ENCODE measurements around the gene PPP1R14C. TPM values are rescaled to one million over a fixed set of nuclear protein-coding genes. Genes with fewer than 3 reads are reported as not detected.

The PPP1R14C gene
- polyA plus RNA-seq, 1 donor from 2014 or later = 14.0 TPM

DNA sequence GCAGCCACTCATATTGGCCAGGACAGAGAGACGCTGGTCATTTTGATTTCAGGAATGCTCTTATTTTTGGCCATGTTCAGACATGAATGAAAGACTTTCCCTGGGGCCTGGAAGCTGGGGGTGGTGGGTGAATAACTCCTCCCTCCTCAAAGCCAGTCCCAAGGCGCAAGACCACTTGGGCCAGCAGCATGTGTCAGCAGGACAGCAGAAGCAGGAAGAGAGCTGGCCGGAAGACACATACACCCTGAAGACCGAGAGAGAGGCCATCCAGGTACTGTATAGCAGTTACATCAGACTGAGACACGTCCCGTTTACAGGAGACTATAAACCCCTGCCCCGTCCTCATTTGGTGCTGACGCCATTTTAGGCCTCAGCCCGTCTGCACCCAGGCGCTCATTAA, 44.7 kb upstream of the PPP1R14C start:
- Histone ChIP-seq H3F3A (ENCODE audit: insufficient read depth, low read length, poor library complexity, severe bottlenecking) (no peaks in the 10 kb centered on the region), H3K9ac (ENCODE audit: low read length) (no peak overlapping the region), H2AFZ (ENCODE audit: low read depth, low read length) (no peak overlapping the region), H3K27me3 (ENCODE audit: insufficient read depth, low read depth, low read length) (no peaks in the 10 kb centered on the region), H3K27ac (ENCODE audit: low read length) (no peak overlapping the region), H3K4me3 (ENCODE audit: low read length) (no peak overlapping the region), H3K9me3 (ENCODE audit: low read length) (no peaks in the 10 kb centered on the region), H3K36me3 (ENCODE audit: insufficient read depth, low read length) (no peaks in the 10 kb centered on the region), H3K9me2 (ENCODE audit: insufficient read depth, low read length) (no peaks in the 10 kb centered on the region), H3K79me2 (replicated peaks; ENCODE audit: insufficient read depth, low read length) (no peaks in the 10 kb centered on the region), H3K4me2 (ENCODE audit: low read length) (no peak overlapping the region), H4K20me1 (ENCODE audit: insufficient read depth) (no peaks in the 10 kb centered on the region)
- TF ChIP-seq RAD21 (conservative IDR thresholded peaks at IDR 0.05) (no peak), CTCF (IDR thresholded peaks at IDR 0.05; ENCODE audit: poor library complexity, severe bottlenecking) (no peak), SMC3 (conservative IDR thresholded peaks at IDR 0.05; ENCODE audit: poor library complexity) (no peak), MXI1 (conservative IDR thresholded peaks at IDR 0.05; ENCODE audit: poor library complexity, severe bottlenecking) (no peak), REST (IDR thresholded peaks at IDR 0.05; ENCODE audit: borderline replicate concordance) (no peak), TAF1 (IDR thresholded peaks at IDR 0.05; ENCODE audit: low read depth) (no peak), POLR2AphosphoS5 (IDR thresholded peaks at IDR 0.05) (no peak), EP300 (conservative IDR thresholded peaks at IDR 0.05; ENCODE audit: poor library complexity, severe bottlenecking) (no peak), EZH2 (IDR thresholded peaks at IDR 0.05; ENCODE audit: borderline replicate concordance, insufficient read depth, low read length, poor library complexity, severe bottlenecking) (no peak)

- no peak overlapping the region for H3K4me3 ChIP-seq (ENCODE audit: low read length)
- H2AFZ ChIP-seq (ENCODE audit: low read depth, low read length) = no peak overlapping the region
- H3K9ac ChIP-seq (ENCODE audit: low read length) = no peak overlapping the region
- H3K36me3 ChIP-seq (ENCODE audit: insufficient read depth, low read length) = no peaks in the 10 kb centered on the region
- no peaks in the 10 kb centered on the region for H3K9me2 ChIP-seq (ENCODE audit: insufficient read depth, low read length)
- H3K27ac ChIP-seq (ENCODE audit: low read length) = no peak overlapping the region
- no peaks in the 10 kb centered on the region for H4K20me1 ChIP-seq (ENCODE audit: insufficient read depth)
- H3K4me2 ChIP-seq (ENCODE audit: low read length) = no peak overlapping the region
- H3K79me2 ChIP-seq (replicated peaks; ENCODE audit: insufficient read depth, low read length) = no peaks in the 10 kb centered on the region
- H3F3A ChIP-seq (ENCODE audit: insufficient read depth, low read length, poor library complexity, severe bottlenecking) = no peaks in the 10 kb centered on the region
- TF ChIP-seq TAF1 (IDR thresholded peaks at IDR 0.05; ENCODE audit: low read depth) = no peak
- no peak for TF ChIP-seq EZH2 (IDR thresholded peaks at IDR 0.05; ENCODE audit: borderline replicate concordance, insufficient read depth, low read length, poor library complexity, severe bottlenecking)
- no peak for TF ChIP-seq MXI1 (conservative IDR thresholded peaks at IDR 0.05; ENCODE audit: poor library complexity, severe bottlenecking)
- TF ChIP-seq RAD21 (conservative IDR thresholded peaks at IDR 0.05) = no peak
- TF ChIP-seq SMC3 (conservative IDR thresholded peaks at IDR 0.05; ENCODE audit: poor library complexity) = no peak
- TF ChIP-seq EP300 (conservative IDR thresholded peaks at IDR 0.05; ENCODE audit: poor library complexity, severe bottlenecking) = no peak
- TF ChIP-seq CTCF (IDR thresholded peaks at IDR 0.05; ENCODE audit: poor library complexity, severe bottlenecking) = no peak
- H3K9me3 ChIP-seq (ENCODE audit: low read length) = no peaks in the 10 kb centered on the region
- H3K27me3 ChIP-seq (ENCODE audit: insufficient read depth, low read depth, low read length) = no peaks in the 10 kb centered on the region
Observed at GRCh38 chr6:150099546-150099945, 43.3 kb upstream of the PPP1R14C start.

Measured in neural cell (in vitro differentiated cells).